Heart left ventricle (tissue), 13 donors: ENCODE data around the gene DMBX1.

Experiments
- POLR2A ChIP-seq, 2 donors: fragments of 450-650 bp; IDR thresholded peaks; one replicate each; pipeline ENCODE4 v1.6.1; 2017; ENCODE audit warnings: antibody characterized with exemption in 2 of 2, mild to moderate bottlenecking in 2 of 2, moderate library complexity in 2 of 2
- TF ChIP-seq, protein P1 (sequence below), 12 donors: fragments of 200-600 bp; sonication (generic) in 4 of 12; IDR thresholded peaks; one replicate each; pipeline versions ENCODE4 v1.5.0 to v1.8.0; 2018 to 2022; ENCODE audit warnings: antibody characterized with exemption in 12 of 12, mild to moderate bottlenecking in 5 of 12
- donor health status: ischemic (EF 13 %, LVEDD 7.1; RV severe dilation, severe dysfunction).
- donor health status: DM: no; HTN: yes; CAD: no.
- donor health status: DM: no; HTN: no; CAD: no.
- donor health status: ischemic (EF 25% LVEDD 6.9; RV normal size, moderate dysfunction).
- donor health status: ischemic (EF 25% LVEDD 5.7; RV mildly dilated, moderate dysfunction).
- donor health status: ischemic (EF 35%, LVEDD 5.7; RV mildly dilated, moderate dysfunction).
- donor health status: nonischemic (EF 11% LVEDD 7.7; RV severe dilation, severe dysfunction).
- donor health status: DM: yes; HTN: yes; CAD: no.
- donor health status: PGD.
- donor health status: ischemic (EF 29% LVEDD 5.4; RV normal size, mild dysfunction).
- donor health status: nonischemic (EF 23%, LVEDD 6.1; RV moderate dilation, normal function).

DNA sequence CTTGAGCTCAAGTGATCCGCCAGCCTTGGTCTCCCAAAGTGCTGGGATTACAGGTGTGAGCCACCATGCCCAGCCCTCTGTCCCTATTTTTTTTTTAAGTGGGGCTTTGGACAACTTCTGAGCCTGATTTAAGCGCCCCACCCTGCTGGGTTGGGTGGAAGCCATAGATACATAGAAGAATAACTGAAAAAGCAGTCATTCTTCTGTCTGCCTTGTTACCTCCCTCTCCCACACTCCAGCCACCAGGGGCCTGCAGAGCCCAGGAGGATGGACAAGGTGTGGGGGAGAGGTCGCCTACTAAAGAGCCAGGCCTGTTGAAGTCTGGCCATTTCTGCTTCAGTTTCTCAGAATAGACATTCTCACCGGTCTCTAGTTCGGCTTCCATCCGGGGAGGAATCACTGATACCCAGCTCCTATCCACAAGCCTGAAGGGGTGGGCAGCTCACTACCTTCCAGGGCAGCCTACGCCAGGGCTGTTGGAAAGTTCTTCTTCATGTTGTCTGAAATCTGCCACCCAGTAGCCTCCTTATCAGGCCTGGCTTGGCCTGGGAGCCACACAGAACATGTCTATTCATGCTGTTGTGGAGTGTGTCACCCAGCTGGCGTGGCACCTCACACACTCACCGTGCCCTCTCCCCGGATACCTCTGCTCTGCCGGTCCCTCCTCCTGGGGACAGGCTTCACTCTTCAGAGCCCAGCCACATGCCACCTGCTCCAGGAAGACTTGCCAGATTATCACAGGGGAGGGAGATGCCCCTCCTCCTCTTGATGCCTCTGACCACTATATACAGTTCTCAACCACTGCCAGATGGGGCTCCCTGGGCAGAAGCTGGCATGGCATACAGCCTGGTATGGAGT lies 34.1 kb downstream of the DMBX1 start:
- TF ChIP-seq, protein P1, sequence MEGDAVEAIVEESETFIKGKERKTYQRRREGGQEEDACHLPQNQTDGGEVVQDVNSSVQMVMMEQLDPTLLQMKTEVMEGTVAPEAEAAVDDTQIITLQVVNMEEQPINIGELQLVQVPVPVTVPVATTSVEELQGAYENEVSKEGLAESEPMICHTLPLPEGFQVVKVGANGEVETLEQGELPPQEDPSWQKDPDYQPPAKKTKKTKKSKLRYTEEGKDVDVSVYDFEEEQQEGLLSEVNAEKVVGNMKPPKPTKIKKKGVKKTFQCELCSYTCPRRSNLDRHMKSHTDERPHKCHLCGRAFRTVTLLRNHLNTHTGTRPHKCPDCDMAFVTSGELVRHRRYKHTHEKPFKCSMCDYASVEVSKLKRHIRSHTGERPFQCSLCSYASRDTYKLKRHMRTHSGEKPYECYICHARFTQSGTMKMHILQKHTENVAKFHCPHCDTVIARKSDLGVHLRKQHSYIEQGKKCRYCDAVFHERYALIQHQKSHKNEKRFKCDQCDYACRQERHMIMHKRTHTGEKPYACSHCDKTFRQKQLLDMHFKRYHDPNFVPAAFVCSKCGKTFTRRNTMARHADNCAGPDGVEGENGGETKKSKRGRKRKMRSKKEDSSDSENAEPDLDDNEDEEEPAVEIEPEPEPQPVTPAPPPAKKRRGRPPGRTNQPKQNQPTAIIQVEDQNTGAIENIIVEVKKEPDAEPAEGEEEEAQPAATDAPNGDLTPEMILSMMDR (IDR thresholded peaks at IDR 0.05): no peak
- TF ChIP-seq POLR2A (IDR thresholded peaks at IDR 0.05): no peak
